ENCODE measurements around the gene OR2B2.
A peak's percentile ranks its signal among the peaks of the same experiment; 100 is the strongest.

OR2B2 gene

GRCh38 chr6:27893059-27893835, 18.9 kb downstream of the OR2B2 start:
- peak; percentile 95 for DNase-seq

GRCh38 chr6:27892649-27893058, 19.5 kb downstream of the OR2B2 start:
- DNase-seq, result no peak

GRCh38 chr6:27891320-27891875, 20.8 kb downstream of the OR2B2 start:
- no peak for DNase-seq

DNA sequence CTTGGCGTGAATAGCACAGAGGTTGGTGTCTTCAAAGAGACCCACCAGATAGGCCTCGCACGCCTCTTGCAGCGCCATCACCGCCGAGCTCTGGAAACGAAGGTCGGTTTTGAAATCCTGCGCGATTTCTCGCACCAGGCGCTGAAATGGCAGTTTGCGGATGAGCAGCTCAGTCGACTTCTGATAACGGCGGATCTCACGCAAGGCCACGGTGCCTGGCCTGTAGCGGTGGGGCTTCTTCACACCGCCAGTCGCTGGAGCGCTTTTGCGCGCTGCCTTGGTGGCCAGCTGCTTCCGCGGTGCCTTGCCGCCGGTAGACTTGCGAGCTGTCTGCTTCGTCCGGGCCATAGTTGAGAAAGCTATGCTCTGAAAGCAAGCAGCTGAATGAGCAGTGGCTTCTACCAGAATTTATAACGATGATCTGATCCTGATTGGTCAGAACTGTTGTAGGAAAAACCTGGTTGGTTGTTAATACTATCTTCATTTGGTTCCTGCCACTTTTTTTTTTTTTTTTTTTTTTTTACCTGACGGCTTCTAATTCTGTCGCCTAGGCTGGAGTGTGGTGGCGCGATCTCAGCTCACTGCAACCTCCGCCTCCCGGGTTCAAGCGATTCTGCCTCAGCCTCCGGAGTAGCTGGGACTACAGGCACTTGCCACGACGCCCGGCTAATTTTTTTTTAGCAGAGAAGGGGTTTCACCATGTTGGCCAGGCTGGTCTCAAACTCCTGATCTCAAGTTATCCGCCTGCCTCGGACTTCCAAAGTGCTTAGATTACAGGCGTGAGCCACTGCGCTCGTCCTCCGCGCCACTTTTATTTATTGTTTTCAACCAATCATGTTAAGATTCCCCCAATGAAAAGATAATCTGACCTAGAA, 21.5 kb downstream of the OR2B2 start:
- peak; percentile 91 for DNase-seq

GRCh38 chr6:27889628-27890444, 22.4 kb downstream of the OR2B2 start:
- DNase-seq, result no peak

- DNase-seq, result no peak
These were observed 22.9 kb downstream of the OR2B2 start for GRCh38 chr6:27889275-27889627.

GRCh38 chr6:27888566-27888965, 23.6 kb downstream of the OR2B2 start:
- DNase-seq, result no peak

GRCh38 chr6:27886073-27886472, 26.1 kb downstream of the OR2B2 start:
- no peak for DNase-seq

GRCh38 chr6:27883136-27883535, 29.1 kb downstream of the OR2B2 start:
- no peak for DNase-seq

DNA sequence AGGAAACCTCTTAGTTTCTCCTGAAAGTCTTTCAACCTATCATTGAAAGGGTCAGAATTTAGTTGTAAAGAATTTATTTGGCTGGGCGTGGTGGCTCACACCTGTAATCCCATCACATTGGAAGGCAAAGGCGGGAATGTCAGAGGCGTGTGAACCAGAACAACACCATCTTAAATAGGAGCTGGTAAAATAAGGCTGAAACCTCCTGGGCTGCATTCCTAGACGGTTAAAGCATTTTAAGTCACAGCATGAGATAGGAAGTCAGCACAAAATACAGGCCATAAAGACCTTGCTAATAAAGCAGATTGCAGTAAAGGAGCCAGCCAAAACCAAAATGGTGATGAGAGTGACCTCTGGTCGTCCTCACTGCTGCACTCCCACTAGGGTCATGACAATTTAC, 29.6 kb downstream of the OR2B2 start:
- DNase-seq, result no peak

- DNase-seq, result no peak
These were observed 32.4 kb downstream of the OR2B2 start for GRCh38 chr6:27879837-27880236.

DNA sequence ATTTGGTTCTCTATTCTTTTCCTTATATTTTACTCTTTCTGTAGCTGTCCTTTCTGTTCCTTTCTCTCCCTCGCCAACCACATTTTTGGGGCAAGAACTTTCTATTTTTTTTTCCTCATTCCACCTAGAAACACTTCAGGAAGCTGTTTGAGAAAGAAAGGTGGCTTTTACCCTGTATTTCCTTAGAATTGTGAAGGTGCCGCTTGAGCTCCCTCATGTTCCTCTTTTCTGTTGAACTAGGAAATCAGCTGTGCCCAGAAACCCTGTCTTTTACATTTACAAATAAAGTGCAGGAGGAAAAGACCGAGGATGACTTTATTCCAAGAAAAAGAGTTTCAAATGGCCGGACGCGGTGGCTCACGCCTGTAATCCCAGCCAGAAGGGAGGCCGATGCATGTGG, 38.2 kb downstream of the OR2B2 start:
- no peak for DNase-seq

- peak; percentile 91 for DNase-seq
These were observed 38.9 kb downstream of the OR2B2 start for GRCh38 chr6:27873021-27873940.

- no peak for DNase-seq
These were observed 39.6 kb downstream of the OR2B2 start for GRCh38 chr6:27872642-27873020.

DNA sequence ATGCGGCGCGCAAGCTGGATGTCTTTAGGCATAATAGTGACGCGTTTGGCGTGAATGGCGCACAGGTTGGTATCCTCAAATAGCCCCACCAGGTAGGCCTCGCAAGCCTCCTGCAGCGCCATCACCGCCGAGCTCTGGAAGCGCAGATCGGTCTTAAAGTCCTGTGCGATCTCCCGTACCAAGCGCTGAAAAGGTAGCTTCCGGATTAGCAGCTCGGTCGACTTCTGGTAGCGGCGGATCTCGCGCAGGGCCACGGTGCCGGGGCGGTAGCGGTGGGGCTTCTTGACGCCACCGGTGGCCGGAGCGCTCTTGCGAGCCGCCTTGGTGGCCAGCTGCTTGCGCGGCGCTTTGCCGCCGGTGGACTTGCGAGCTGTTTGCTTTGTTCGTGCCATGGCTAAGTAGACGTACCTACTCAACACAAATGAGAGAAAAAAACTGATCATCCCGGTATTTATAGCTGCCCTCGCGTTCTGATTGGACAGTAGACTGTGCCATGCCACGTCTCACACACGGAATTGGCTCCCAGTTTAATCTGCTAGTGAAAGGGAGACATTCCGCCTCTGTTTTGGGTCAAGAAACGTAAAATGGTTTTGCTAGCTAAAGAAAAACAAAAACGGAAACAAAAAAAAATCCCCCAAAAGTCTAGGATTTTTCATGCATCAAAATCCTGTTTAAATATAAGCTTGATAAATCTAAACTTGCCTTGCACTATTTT, 40.1 kb downstream of the OR2B2 start:
- DNase-seq, result peak; percentile 95

GRCh38 chr6:27870291-27870870, 41.8 kb downstream of the OR2B2 start:
- no peak for DNase-seq

- no peak for DNase-seq
These were observed 43.9 kb downstream of the OR2B2 start for GRCh38 chr6:27868311-27868710.

DNA sequence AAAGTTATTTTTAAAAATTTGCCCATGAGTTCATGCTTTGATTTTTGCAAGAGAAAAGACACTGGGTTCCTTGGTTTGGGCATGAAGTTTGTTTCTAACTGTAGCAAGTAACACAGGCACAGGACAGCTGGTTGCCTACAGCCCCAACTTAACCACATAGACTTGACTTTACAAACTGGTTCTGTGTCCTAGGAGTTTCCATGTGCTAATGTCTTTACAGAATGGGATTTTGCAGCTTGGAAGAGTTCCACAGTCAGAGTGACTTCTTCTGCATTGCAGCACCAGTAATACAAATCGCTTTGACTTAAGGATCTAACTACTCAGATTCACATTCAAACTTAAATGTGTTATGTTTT, 44.3 kb downstream of the OR2B2 start:
- no peak for DNase-seq

DNA sequence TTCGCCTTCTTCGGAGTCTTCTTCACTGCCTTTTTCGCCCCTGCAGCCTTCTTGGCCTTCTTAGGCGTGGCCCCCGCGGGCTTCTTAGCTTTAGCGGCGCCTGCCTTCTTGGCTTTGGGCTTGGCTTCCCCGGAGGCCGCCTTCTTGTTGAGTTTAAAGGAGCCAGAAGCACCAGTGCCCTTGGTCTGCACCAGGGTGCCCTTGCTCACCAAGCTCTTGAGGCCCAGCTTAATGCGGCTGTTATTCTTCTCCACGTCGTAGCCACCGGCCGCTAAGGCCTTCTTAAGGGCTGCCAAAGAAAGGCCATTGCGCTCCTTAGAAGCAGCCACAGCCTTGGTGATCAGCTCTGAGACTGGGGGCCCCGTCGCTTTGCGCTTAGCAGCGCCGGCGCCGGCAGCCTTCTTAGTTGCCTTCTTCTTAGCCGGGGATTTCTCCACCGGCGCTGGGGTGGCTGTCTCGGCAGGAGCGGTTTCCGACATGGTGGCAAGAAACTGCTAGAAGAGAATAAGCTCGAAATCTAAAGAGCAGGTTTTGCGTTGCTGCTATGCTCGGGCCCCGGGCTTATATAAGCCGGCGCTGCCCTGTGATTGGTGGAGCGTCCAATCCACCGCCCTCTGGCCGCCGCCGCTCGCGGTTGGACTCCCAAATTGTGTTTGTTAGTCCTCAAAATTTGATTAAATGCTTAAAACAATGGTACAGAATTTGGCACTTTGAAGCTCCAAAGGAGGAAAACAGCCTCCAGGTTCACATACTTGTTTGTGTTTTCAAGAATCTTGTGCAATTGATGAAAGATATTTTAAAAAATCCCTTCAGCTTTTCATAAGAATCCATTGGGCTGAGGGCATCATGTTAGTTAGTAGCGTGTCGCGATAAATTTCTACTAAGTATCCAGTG, 44.9 kb downstream of the OR2B2 start:
- peak; percentile 92 for DNase-seq
